Type B pancreatic cell (in vitro differentiated cells): ENCODE measurements around the gene ATP5PB. TPM values are rescaled to one million over a fixed set of nuclear protein-coding genes. Genes with fewer than 3 reads are reported as not detected.

ENCODE experiments used
- DNase-seq: peaks from one replicate; pipeline ENCODE4 v3.0.0; 2021; ENCODE audit warnings: mixed read lengths; ENCODE audit not compliant: unreplicated experiment; ENCODE audit errors: extremely low spot score
- H3K27ac Mint-ChIP-seq: 2 replicates; pipeline ENCODE4 v1.8.0; 2021; ENCODE audit warnings: mild to moderate bottlenecking, mixed read lengths
- H3K27me3 Mint-ChIP-seq: 2 replicates; pipeline ENCODE4 v1.8.0; 2021; ENCODE audit warnings: mixed read lengths
- H3K36me3 Mint-ChIP-seq: 2 replicates; pipeline ENCODE4 v1.8.0; 2021; ENCODE audit warnings: mixed read lengths
- H3K4me1 Mint-ChIP-seq: one replicate; pipeline ENCODE4 v1.8.0; 2021; ENCODE audit warnings: mixed read lengths; ENCODE audit not compliant: unreplicated experiment
- H3K4me3 Mint-ChIP-seq: 2 replicates; pipeline ENCODE4 v1.8.0; 2021; ENCODE audit warnings: mild to moderate bottlenecking, mixed read lengths
- H3K9me3 Mint-ChIP-seq: 2 replicates; pipeline ENCODE4 v1.8.0; 2021; ENCODE audit warnings: mixed read lengths
- CTCF ChIP-seq: fragments of 200-600 bp; sonication (generic); conservative IDR thresholded peaks from 2 replicates; pipeline ENCODE4 v1.5.0; 2021; ENCODE audit warnings: antibody characterized with exemption, mild to moderate bottlenecking
- total RNA-seq: library from RNA; stranded (reverse); gene quantifications from 2 replicates; pipeline ENCODE4 v1.2.1, GENCODE V29; 2021; ENCODE audit warnings: low replicate concordance

Gene ATP5PB
- total RNA-seq, 1 donor from 2014 or later, result 242 TPM

DNA sequence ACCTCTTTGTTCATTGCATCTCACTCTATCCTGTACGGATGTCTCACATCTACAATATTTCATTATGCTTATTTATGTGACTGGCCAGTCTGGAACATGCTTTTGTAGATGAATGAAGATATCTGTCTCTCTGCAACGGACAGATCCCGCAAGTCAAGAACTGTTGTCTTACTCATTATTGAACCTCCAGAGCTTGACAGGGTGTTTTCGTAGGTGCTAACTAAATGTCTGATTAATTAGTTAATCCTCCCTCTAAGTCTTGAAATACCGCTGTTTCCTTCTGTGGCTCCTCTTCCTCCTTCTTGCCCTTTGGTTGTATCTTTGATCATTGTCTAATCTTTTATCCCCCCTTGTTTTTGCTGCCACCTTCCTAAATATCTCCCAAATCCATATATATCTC lies 21.3 kb downstream of the ATP5PB start:
- Mint-ChIP-seq H3K27ac (no peak overlapping the region), H3K4me1 (no peaks in the 10 kb centered on the region), H3K27me3 (no peaks in the 10 kb centered on the region), H3K4me3 (no peak overlapping the region), H3K36me3 (peaks cover 5% of the 10 kb centered on the region), H3K9me3 (no peaks in the 10 kb centered on the region)
- DNase-seq, result no peak
- TF ChIP-seq CTCF, result no peak

DNA sequence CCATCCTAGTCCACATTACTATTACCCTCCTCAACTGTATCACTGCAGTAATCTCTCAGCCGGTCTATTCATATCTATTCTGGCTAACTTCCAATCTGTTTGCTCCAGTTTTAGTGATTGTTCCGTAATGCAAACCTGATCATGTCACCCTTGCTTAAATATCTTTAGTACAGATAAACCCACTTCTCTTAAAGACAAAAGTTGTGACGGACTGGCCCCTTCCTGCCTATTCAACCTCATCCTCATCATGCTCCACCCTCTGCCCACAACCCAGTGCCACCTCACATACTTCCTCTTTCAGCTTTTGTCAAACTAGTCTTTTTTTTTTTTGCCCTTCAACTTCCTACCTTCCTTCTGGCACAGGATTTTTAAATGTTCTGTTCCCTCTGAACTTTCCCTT lies 21.7 kb downstream of the ATP5PB start:
- Mint-ChIP-seq H3K9me3 (no peaks in the 10 kb centered on the region), H3K27me3 (no peaks in the 10 kb centered on the region), H3K27ac (no peak overlapping the region), H3K36me3 (peaks cover 5% of the 10 kb centered on the region), H3K4me1 (no peaks in the 10 kb centered on the region), H3K4me3 (no peak overlapping the region)
- no peak for DNase-seq
- TF ChIP-seq CTCF, result no peak

DNA sequence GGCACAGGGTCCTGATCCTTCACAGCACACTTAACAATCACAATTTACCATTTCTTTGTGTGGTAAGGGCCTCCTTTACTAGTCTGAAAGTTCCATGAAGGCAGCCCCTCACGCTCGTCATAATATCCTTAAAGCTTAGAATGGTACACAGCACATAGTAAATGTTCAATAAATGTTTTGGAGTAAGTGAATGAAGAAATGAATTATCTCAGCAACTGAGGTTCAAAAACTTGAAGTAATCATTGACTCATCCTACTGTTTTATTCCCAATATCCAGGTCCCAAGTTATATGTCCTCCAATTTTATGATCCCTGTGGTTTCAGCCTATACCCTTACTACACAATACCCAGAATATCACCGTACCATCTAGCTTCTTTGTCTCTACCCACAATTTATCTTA lies 22.3 kb downstream of the ATP5PB start:
- peaks cover 5% of the 10 kb centered on the region for H3K36me3 Mint-ChIP-seq
- no peaks in the 10 kb centered on the region for H3K27me3 Mint-ChIP-seq
- no peaks in the 10 kb centered on the region for H3K4me1 Mint-ChIP-seq
- H3K9me3 Mint-ChIP-seq, result no peaks in the 10 kb centered on the region
- no peak for TF ChIP-seq CTCF
- no peak for DNase-seq
- H3K27ac Mint-ChIP-seq, result no peak overlapping the region
- H3K4me3 Mint-ChIP-seq, result no peak overlapping the region

DNA sequence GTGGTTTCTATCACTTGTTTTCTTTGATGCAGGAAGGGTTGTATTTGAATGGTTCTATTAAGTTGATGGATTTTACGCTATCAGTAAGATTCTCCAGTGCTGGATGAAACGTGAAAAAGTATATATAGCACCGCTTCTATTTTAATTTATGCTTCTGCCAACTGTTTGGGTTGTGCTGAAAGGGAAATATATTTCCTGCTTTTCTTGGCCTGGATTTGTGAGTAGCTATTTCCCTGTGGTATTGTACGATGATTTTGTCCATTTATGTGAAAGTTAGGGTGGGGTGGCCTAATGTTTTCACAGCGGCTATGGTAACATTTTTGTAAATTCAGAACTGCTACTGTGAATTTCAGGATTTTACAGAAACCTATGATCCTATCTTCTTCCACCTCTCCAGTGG lies 24.8 kb downstream of the ATP5PB start:
- Mint-ChIP-seq H3K4me3 (no peak overlapping the region), H3K4me1 (no peaks in the 10 kb centered on the region), H3K27me3 (no peaks in the 10 kb centered on the region), H3K9me3 (no peaks in the 10 kb centered on the region), H3K27ac (no peak overlapping the region), H3K36me3 (peaks cover 5% of the 10 kb centered on the region)
- no peak for TF ChIP-seq CTCF
- no peak for DNase-seq

- H3K27ac Mint-ChIP-seq, result no peak overlapping the region
- H3K27me3 Mint-ChIP-seq, result no peaks in the 10 kb centered on the region
- no peak overlapping the region for H3K4me3 Mint-ChIP-seq
- no peaks in the 10 kb centered on the region for H3K9me3 Mint-ChIP-seq
- H3K4me1 Mint-ChIP-seq, result no peaks in the 10 kb centered on the region
- peaks cover 5% of the 10 kb centered on the region for H3K36me3 Mint-ChIP-seq
- TF ChIP-seq CTCF, result no peak
- no peak for DNase-seq
These were observed 25.3 kb downstream of the ATP5PB start for GRCh38 chr1:111474521-111474920.

GRCh38 chr1:111475701-111476100 lies 26.4 kb downstream of the ATP5PB start:
- TF ChIP-seq CTCF, result no peak
- no peak for DNase-seq
- Mint-ChIP-seq H3K27ac (no peak overlapping the region), H3K4me3 (no peak overlapping the region), H3K36me3 (peaks cover 5% of the 10 kb centered on the region), H3K9me3 (no peaks in the 10 kb centered on the region), H3K4me1 (no peaks in the 10 kb centered on the region), H3K27me3 (no peaks in the 10 kb centered on the region)
